ENCODE data around the gene CDC26. TPM values are rescaled to one million over a fixed set of nuclear protein-coding genes. Genes with fewer than 3 reads are reported as not detected.

CDC26 gene
- total and polyA plus RNA-seq, 10 of the 15 experiments (the other 5 are each of a cell fraction or from before 2014, with no cell fraction given) = 28.2 to 156 (median 61.5) TPM

DNA sequence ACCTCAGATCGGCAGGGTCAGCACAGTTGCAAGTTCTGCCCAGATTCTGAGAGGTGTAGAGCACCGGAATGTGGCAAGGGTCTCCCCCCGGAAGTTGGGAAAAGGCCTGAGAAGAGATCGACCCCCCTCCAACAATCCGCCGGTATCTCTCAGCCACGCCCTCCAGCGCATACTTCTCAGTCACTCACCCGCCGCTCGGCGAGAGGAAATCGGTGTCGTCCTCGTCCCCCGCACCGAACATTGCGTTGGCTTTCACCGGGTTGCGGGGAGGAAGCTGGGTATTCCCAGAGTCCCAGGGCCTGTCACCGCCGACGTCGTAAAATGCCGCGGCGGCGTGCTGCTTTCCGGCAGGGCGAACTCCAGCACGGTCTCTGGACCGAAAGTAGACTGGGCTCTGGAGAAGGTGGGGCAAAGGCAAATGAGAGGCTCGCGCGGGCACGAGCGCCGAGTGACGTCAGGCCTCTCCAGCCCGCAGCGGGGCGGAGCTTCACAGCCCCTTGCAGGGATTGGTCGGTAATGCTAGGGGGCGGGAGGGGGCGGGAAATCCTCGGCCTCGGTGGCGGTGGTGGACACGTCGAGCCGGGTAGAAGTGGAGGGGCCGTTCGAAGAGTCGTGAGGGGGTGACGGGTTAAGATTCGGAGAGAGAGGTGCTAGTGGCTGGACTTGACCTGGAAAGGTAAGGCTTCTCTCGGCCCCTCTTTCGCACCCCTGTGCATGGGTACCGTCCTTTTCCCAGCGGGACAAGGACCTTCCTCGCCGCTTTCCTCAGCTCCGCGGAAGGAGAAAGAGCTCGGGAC lies 54.2 kb downstream of the CDC26 start, which contains the start of the genes FKBP15 and SLC31A1 (continued):
- TF ChIP-seq TCF7 (IDR thresholded peaks at IDR 0.05; ENCODE audit: borderline replicate concordance) (no peak), EZH2 (IDR thresholded peaks at IDR 0.05; ENCODE audit: borderline replicate concordance, control insufficient read depth, low read depth, low read length) (no peak), ZNF274 (IDR thresholded peaks at IDR 0.05; ENCODE audit: insufficient read depth, insufficient read length) (no peak), PAX5 (IDR thresholded peaks at IDR 0.05; ENCODE audit: borderline replicate concordance, low read depth, low read length) (0 out of 2 replicates have a peak, but pooled peaks have one; percentile 28), ZNF622 (IDR thresholded peaks at IDR 0.05) (no peak), POLR2A (IDR thresholded peaks at IDR 0.05; ENCODE audit: low read depth, low read length) (peak; percentile 80), SRF (IDR thresholded peaks at IDR 0.05; ENCODE audit: low read depth in 2 of 2, low read length in 2 of 2) (no peak), BCL11A (IDR thresholded peaks at IDR 0.05; ENCODE audit: low read depth, low read length) (no peak)
- TF ChIP-seq, protein P1, sequence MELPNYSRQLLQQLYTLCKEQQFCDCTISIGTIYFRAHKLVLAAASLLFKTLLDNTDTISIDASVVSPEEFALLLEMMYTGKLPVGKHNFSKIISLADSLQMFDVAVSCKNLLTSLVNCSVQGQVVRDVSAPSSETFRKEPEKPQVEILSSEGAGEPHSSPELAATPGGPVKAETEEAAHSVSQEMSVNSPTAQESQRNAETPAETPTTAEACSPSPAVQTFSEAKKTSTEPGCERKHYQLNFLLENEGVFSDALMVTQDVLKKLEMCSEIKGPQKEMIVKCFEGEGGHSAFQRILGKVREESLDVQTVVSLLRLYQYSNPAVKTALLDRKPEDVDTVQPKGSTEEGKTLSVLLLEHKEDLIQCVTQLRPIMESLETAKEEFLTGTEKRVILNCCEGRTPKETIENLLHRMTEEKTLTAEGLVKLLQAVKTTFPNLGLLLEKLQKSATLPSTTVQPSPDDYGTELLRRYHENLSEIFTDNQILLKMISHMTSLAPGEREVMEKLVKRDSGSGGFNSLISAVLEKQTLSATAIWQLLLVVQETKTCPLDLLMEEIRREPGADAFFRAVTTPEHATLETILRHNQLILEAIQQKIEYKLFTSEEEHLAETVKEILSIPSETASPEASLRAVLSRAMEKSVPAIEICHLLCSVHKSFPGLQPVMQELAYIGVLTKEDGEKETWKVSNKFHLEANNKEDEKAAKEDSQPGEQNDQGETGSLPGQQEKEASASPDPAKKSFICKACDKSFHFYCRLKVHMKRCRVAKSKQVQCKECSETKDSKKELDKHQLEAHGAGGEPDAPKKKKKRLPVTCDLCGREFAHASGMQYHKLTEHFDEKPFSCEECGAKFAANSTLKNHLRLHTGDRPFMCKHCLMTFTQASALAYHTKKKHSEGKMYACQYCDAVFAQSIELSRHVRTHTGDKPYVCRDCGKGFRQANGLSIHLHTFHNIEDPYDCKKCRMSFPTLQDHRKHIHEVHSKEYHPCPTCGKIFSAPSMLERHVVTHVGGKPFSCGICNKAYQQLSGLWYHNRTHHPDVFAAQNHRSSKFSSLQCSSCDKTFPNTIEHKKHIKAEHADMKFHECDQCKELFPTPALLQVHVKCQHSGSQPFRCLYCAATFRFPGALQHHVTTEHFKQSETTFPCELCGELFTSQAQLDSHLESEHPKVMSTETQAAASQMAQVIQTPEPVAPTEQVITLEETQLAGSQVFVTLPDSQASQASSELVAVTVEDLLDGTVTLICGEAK (IDR thresholded peaks at IDR 0.05; ENCODE audit: borderline replicate concordance) = no peak; the same call in 1 of the 2 replicates

Data from GM12878 (cell line).